Liver (tissue), 9 donors: ENCODE measurements around the gene SLC38A10. TPM values are rescaled to one million over a fixed set of nuclear protein-coding genes. Genes with fewer than 3 reads are reported as not detected.

Experiments
- DNase-seq: peaks from one replicate; pipeline ENCODE4 v3.0.0-alpha.2; 2017; ENCODE audit warnings: low spot score
- H3K27ac ChIP-seq, 2 donors: one replicate each; pipeline ENCODE4 v1.7.0; 2013; ENCODE audit warnings: inconsistent platforms in 2 of 2, low read length in 2 of 2, control low read depth in 1 of 2, low read depth in 1 of 2, mild to moderate bottlenecking in 1 of 2
- H3K27me3 ChIP-seq, 4 donors: one replicate each; pipeline versions ENCODE4 v1.6.1 to v1.7.0; 2013; ENCODE audit warnings: low read length in 3 of 4, inconsistent platforms in 1 of 4, mild to moderate bottlenecking in 1 of 4, moderate library complexity in 1 of 4; ENCODE audit not compliant: control insufficient read depth in 4 of 4, insufficient read depth in 4 of 4
- H3K36me3 ChIP-seq, 4 donors: one replicate each; pipeline versions ENCODE4 v1.6.1 to v1.7.0; 2013; ENCODE audit warnings: low read length in 3 of 4, mild to moderate bottlenecking in 3 of 4, low read depth in 1 of 4, moderate library complexity in 1 of 4; ENCODE audit not compliant: control insufficient read depth in 4 of 4, insufficient read depth in 3 of 4
- H3K4me1 ChIP-seq, 4 donors: one replicate each; pipeline versions ENCODE4 v1.6.1 to v1.7.0; 2013; ENCODE audit warnings: low read length in 3 of 4, mild to moderate bottlenecking in 3 of 4, moderate library complexity in 1 of 4; ENCODE audit not compliant: control insufficient read depth in 4 of 4, insufficient read depth in 4 of 4
- H3K4me3 ChIP-seq, 3 donors: one replicate each; pipeline versions ENCODE4 v1.6.1 to v1.7.0; 2013; ENCODE audit warnings: low read length in 3 of 3, control low read depth in 1 of 3, low read depth in 1 of 3, mild to moderate bottlenecking in 1 of 3
- H3K9ac ChIP-seq, 2 donors: one replicate each; pipeline ENCODE4 v1.7.0; 2013; ENCODE audit warnings: low read length in 2 of 2, mild to moderate bottlenecking in 2 of 2, moderate library complexity in 2 of 2, control low read depth in 1 of 2, low read depth in 1 of 2
- H3K9me3 ChIP-seq, 4 donors: one replicate each; pipeline versions ENCODE4 v1.6.1 to v1.7.0; 2013; ENCODE audit warnings: low read length in 3 of 4; ENCODE audit not compliant: control insufficient read depth in 4 of 4
- ATF3 ChIP-seq: IDR thresholded peaks from 2 replicates; pipeline ENCODE4 v1.6.1; 2016; ENCODE audit warnings: antibody characterized with exemption
- CTCF ChIP-seq: fragments of 150-350 bp; IDR thresholded peaks from 2 replicates; pipeline ENCODE4 v1.5.1; 2017; ENCODE audit warnings: improper control_type of control experiment, low read depth, low read length; ENCODE audit not compliant: missing input control
- EGR1 ChIP-seq, 2 donors: IDR thresholded peaks; 2 replicates each; pipeline ENCODE4 v1.6.1; 2016 to 2018; ENCODE audit warnings: antibody characterized with exemption in 2 of 2, low read depth in 2 of 2
- FOXA2 ChIP-seq: IDR thresholded peaks from 2 replicates; pipeline ENCODE4 v1.6.1; 2016; ENCODE audit warnings: antibody characterized with exemption
- GABPA ChIP-seq, 2 donors: IDR thresholded peaks in 1 of 2; conservative IDR thresholded peaks in 1 of 2; 2 replicates each; pipeline ENCODE4 v1.6.1; 2016; ENCODE audit warnings: antibody characterized with exemption in 2 of 2, mild to moderate bottlenecking in 1 of 2, moderate library complexity in 1 of 2
- NR2F2 ChIP-seq: IDR thresholded peaks from 2 replicates; pipeline ENCODE4 v1.6.1; 2016; ENCODE audit warnings: antibody characterized with exemption
- REST ChIP-seq: IDR thresholded peaks from 2 replicates; pipeline ENCODE4 v1.6.1; 2016; ENCODE audit warnings: antibody characterized with exemption, mild to moderate bottlenecking
- YY1 ChIP-seq: IDR thresholded peaks from 2 replicates; pipeline ENCODE4 v1.6.1; 2016; ENCODE audit warnings: antibody characterized with exemption, mild to moderate bottlenecking
- ZBTB33 ChIP-seq: IDR thresholded peaks from 2 replicates; pipeline ENCODE4 v1.6.1; 2016; ENCODE audit warnings: antibody characterized with exemption
- WGBS: extraction: QIAGEN DNeasy Blood & Tissue Kit; methylation state at CpG from one replicate; pipeline ENCODE4 v1.1.7; 2013; 5-methylcytosine and 5-hydroxymethylcytosine counted together
- polyA plus RNA-seq, 2 donors: library from polyadenylated mRNA; stranded (reverse) in 1 of 2; unstranded in 1 of 2; fragments of 200-250 nt in 1 of 2; fragments of >200 nt in 1 of 2; fragmentation: Nextera tagmentation in 1 of 2; extraction: Ambion mirVana in 1 of 2; gene quantifications; one replicate each; pipeline versions ENCODE4 v1.2.1 to v1.2.3, GENCODE V29; 2013 to 2015
- total RNA-seq, 2 donors: library from RNA; depleted of rRNA; stranded (reverse); fragments of >200 nt; gene quantifications; one replicate each; pipeline ENCODE4 v1.2.3, GENCODE V29; 2014
- donor health status: healthy.
- donor health status: healthy.
- donor health status: healthy.
- donor health status: healthy.
- donor health status: healthy.

Gene SLC38A10
- total and polyA plus RNA-seq, 4 donors: 29.3 to 117 (median 54.7) TPM

- peaks cover 0 to 10% (median 4%) of the 10 kb centered on the region in 4 donors for H3K4me1 ChIP-seq
These were observed 13.0 kb downstream of the SLC38A10 start for GRCh38 chr17:81282141-81282540.

GRCh38 chr17:81280571-81280970, 14.5 kb downstream of the SLC38A10 start:
- peaks cover 16 to 59% (median 28%) of the 10 kb centered on the region in 4 donors for H3K36me3 ChIP-seq
- H3K4me3 ChIP-seq: no peak overlapping the region
- no peak for DNase-seq
- WGBS: 96% methylated on average over 24 of the region's 24 CpGs
- H3K27ac ChIP-seq: no peak overlapping the region
- H3K9ac ChIP-seq: no peak overlapping the region
- H3K4me1 ChIP-seq: no peaks in the 10 kb centered on the region
- H3K27me3 ChIP-seq: no peaks in the 10 kb centered on the region
- H3K9me3 ChIP-seq: no peaks in the 10 kb centered on the region
- TF ChIP-seq CTCF (no peak), NR2F2 (no peak), REST (no peak), ZBTB33 (no peak), FOXA2 (no peak), YY1 (no peak), ATF3 (no peak)

More at GRCh38 chr17:81282141-81282540, 13.0 kb downstream of the SLC38A10 start:
- Histone ChIP-seq H3K36me3 (peaks cover 9 to 48% (median 20%) of the 10 kb centered on the region in 4 donors), H3K9ac (no peak overlapping the region), H3K4me3 (no peak overlapping the region), H3K27ac (no peak overlapping the region), H3K27me3 (no peaks in the 10 kb centered on the region), H3K9me3 (no peaks in the 10 kb centered on the region)
- TF ChIP-seq GABPA (IDR thresholded peaks at IDR 0.05 in 1 of 2, conservative IDR thresholded peaks at IDR 0.05 in 1 of 2) (no peak), EGR1 (IDR thresholded peaks at IDR 0.05; ENCODE audit: low read depth in 2 of 2) (no peak), REST (no peak), CTCF (no peak), FOXA2 (no peak), YY1 (no peak), NR2F2 (no peak)
- 97% methylated on average over 33 of the region's 33 CpGs for WGBS
- DNase-seq: no peak
